DOHH2 (cell line): ENCODE data around the gene MIA.

Experiments used
- CTCF ChIP-seq: fragments of 200-600 bp; sonication (generic); IDR thresholded peaks from one replicate; pipeline ENCODE4 v1.5.1; 2014; ENCODE audit warnings: antibody characterized with exemption, mild to moderate bottlenecking, low read depth, low read length; ENCODE audit not compliant: poor library complexity, severe bottlenecking
- EZH2phosphoT487 ChIP-seq: fragments of 200-600 bp; sonication (generic); IDR thresholded peaks from 2 replicates; pipeline ENCODE4 v1.6.1; 2017; ENCODE audit warnings: borderline replicate concordance, mild to moderate bottlenecking, antibody characterized with exemption, low read length, moderate library complexity, mixed read lengths

GRCh38 chr19:40755248-40755624, 20.1 kb upstream of the MIA start:
- TF ChIP-seq CTCF (no peak), EZH2phosphoT487 (no peak)
